GM06990 (cell line): Measurements from ENCODE around the gene PAN3.

Experiments used
- DNase-seq: peaks from one replicate; pipeline ENCODE4 v3.0.0-alpha.2; 2011; ENCODE audit not compliant: insufficient read length; ENCODE audit errors: extremely low read depth
- H3K27me3 ChIP-seq: replicated peaks from 2 replicates; pipeline ENCODE4 v1.6.0; 2011; ENCODE audit warnings: low read length; ENCODE audit not compliant: control insufficient read depth, insufficient read depth
- H3K36me3 ChIP-seq: 2 replicates; pipeline ENCODE4 v1.5.1; 2011; ENCODE audit warnings: low read length; ENCODE audit not compliant: control insufficient read depth, insufficient read depth
- H3K4me3 ChIP-seq: replicated peaks from 2 replicates; pipeline ENCODE4 v1.5.1; 2011; ENCODE audit warnings: low read depth, mild to moderate bottlenecking, control low read depth, low read length
- CTCF ChIP-seq: IDR thresholded peaks from 2 replicates; pipeline ENCODE4 v1.5.1; 2011; ENCODE audit warnings: low read length, control low read depth, mild to moderate bottlenecking, inconsistent platforms; ENCODE audit not compliant: insufficient read depth, poor library complexity, severe bottlenecking

Gene PAN3

GRCh38 chr13:28340272-28340793 lies 202.0 kb downstream of the PAN3 start:
- Histone ChIP-seq H3K36me3 (no peaks in the 10 kb centered on the region), H3K4me3 (no peak overlapping the region), H3K27me3 (no peaks in the 10 kb centered on the region)
- TF ChIP-seq CTCF, result no peak
- no peak for DNase-seq

GRCh38 chr13:28342251-28342650 lies 203.9 kb downstream of the PAN3 start:
- H3K27me3 ChIP-seq, result no peaks in the 10 kb centered on the region
- no peak overlapping the region for H3K4me3 ChIP-seq
- TF ChIP-seq CTCF, result no peak
- no peaks in the 10 kb centered on the region for H3K36me3 ChIP-seq
- DNase-seq, result no peak

GRCh38 chr13:28344163-28344562 lies 205.8 kb downstream of the PAN3 start:
- no peak for TF ChIP-seq CTCF
- Histone ChIP-seq H3K36me3 (no peaks in the 10 kb centered on the region), H3K4me3 (no peak overlapping the region), H3K27me3 (no peaks in the 10 kb centered on the region)
- no peak for DNase-seq
